ENCODE results near the gene RTN4RL1.

Gene RTN4RL1

DNA sequence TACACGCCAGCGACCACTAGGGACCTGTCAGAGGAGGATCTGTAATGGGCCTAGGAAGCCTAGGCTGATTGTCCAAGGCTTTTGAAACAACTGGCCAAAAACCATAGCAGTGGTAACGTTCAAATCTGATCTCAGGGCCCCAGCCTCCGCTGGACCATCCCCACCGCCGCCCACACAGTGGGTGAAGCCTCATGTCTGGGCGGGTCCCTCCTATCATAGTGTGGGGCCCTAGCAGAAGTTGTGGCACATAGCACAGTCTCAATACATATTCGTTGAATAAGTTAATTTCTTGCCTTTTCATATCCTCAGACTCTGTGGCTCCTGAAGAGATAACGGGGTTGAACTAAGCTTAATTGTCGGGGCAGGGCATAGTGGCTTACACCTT is 5.6 kb upstream of the RTN4RL1 start:
- H3K4me1 ChIP-seq (ENCODE audit: control insufficient read depth, low read length), result peaks cover 24% of the 10 kb centered on the region
- peaks cover 10% of the 10 kb centered on the region; the same call in 1 of the 2 replicates for H3K36me3 ChIP-seq (ENCODE audit: control insufficient read depth, low read length)
- no peaks in the 10 kb centered on the region for H3K9me2 ChIP-seq (replicated peaks; ENCODE audit: control insufficient read depth, low read length)
- H3F3A ChIP-seq (ENCODE audit: control insufficient read depth, insufficient read depth), result no peaks in the 10 kb centered on the region
- no peaks in the 10 kb centered on the region for H3K9me3 ChIP-seq (ENCODE audit: control insufficient read depth, insufficient read depth, low read length)
- peak overlapping the region; percentile 78 for H3K4me2 ChIP-seq (ENCODE audit: low read length)
- H3K27ac ChIP-seq (ENCODE audit: low read depth, low read length), result no peak overlapping the region
- peak overlapping the region; percentile 88 for H3K4me3 ChIP-seq (ENCODE audit: low read length)
- TF ChIP-seq, protein P1, sequence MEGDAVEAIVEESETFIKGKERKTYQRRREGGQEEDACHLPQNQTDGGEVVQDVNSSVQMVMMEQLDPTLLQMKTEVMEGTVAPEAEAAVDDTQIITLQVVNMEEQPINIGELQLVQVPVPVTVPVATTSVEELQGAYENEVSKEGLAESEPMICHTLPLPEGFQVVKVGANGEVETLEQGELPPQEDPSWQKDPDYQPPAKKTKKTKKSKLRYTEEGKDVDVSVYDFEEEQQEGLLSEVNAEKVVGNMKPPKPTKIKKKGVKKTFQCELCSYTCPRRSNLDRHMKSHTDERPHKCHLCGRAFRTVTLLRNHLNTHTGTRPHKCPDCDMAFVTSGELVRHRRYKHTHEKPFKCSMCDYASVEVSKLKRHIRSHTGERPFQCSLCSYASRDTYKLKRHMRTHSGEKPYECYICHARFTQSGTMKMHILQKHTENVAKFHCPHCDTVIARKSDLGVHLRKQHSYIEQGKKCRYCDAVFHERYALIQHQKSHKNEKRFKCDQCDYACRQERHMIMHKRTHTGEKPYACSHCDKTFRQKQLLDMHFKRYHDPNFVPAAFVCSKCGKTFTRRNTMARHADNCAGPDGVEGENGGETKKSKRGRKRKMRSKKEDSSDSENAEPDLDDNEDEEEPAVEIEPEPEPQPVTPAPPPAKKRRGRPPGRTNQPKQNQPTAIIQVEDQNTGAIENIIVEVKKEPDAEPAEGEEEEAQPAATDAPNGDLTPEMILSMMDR (IDR thresholded peaks at IDR 0.05; ENCODE audit: low read depth, low read length, poor library complexity, severe bottlenecking), result peak; percentile 72
- TF ChIP-seq EZH2phosphoT487 (IDR thresholded peaks at IDR 0.05; ENCODE audit: borderline replicate concordance, low read length), result no peak
- peaks cover 19% of the 10 kb centered on the region for H3K79me2 ChIP-seq (ENCODE audit: control insufficient read depth, low read length)
- H4K20me1 ChIP-seq (ENCODE audit: control insufficient read depth, insufficient read depth, low read depth, low read length), result no peaks in the 10 kb centered on the region
- peaks cover 17% of the 10 kb centered on the region for H3K27me3 ChIP-seq (ENCODE audit: control insufficient read depth, low read length)

DNA sequence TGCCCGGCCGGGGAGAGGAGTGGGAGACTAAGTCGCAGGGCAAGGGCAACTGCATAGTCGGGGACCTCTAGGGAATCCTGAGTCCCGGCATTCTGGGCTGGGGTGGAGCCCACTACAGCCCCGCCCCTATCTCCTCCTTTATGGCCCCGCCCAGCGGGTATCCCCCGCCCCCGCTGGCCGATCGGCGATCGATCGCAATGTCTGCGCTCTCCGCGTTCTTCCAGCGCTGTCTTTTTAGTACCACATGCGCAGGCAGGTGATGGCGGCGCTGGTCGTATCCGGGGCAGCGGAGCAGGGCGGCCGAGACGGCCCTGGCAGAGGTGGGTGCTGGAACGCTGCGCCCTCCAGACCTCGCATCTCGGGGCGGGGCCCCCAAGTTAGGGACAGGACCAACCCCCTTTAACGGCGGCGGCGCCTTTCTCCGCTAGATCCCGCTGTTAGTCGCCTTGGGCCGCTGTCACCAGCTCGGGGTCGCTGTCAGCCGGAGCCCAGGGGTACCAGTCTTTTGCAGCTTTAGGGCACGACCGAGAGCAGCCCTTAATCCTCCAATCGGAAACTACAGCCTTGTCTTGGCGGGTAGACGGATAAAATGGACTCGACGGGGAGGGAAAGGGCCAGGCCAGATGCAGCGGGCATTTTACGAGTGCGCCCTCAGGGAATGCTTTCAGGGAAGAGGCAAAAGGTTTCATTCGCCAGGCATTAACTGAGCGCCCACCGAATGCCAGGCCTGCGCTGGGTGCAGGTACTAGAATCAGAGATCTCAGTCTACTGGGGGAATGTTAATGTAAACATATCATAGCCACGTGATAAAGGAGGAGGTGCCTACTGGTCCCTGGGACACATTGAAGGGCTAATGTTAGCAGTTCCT is 5.0 kb upstream of the RTN4RL1 start, which contains the start of gene DPH1:
TSS of gene DPH1 (plus strand) at position 243 of the 868 bp plus-strand sequence. CDS start at position 260, 17 bp downstream.
- Histone ChIP-seq H3K9me2 (replicated peaks; ENCODE audit: control insufficient read depth, low read length) (no peaks in the 10 kb centered on the region), H3K4me3 (ENCODE audit: low read length) (peak within 1 kb of the TSS; percentile 88), H3K79me2 (ENCODE audit: control insufficient read depth, low read length) (peaks cover 19% of the 10 kb centered on the region), H3K4me1 (ENCODE audit: control insufficient read depth, low read length) (peaks cover 30% of the 10 kb centered on the region), H4K20me1 (ENCODE audit: control insufficient read depth, insufficient read depth, low read depth, low read length) (no peaks in the 10 kb centered on the region), H3K9me3 (ENCODE audit: control insufficient read depth, insufficient read depth, low read length) (no peaks in the 10 kb centered on the region), H3K36me3 (ENCODE audit: control insufficient read depth, low read length) (peaks cover 7% of the 10 kb centered on the region; the same call in 1 of the 2 replicates), H3K4me2 (ENCODE audit: low read length) (peak within 1 kb of the TSS; percentile 78), H3K27me3 (ENCODE audit: control insufficient read depth, low read length) (peaks cover 23% of the 10 kb centered on the region), H3F3A (ENCODE audit: control insufficient read depth, insufficient read depth) (no peaks in the 10 kb centered on the region), H3K27ac (ENCODE audit: low read depth, low read length) (peak within 1 kb of the TSS; percentile 49)
- TF ChIP-seq EZH2phosphoT487 (IDR thresholded peaks at IDR 0.05; ENCODE audit: borderline replicate concordance, low read length), result no peak
- TF ChIP-seq, protein P1 (IDR thresholded peaks at IDR 0.05; ENCODE audit: low read depth, low read length, poor library complexity, severe bottlenecking), result no peak

DNA sequence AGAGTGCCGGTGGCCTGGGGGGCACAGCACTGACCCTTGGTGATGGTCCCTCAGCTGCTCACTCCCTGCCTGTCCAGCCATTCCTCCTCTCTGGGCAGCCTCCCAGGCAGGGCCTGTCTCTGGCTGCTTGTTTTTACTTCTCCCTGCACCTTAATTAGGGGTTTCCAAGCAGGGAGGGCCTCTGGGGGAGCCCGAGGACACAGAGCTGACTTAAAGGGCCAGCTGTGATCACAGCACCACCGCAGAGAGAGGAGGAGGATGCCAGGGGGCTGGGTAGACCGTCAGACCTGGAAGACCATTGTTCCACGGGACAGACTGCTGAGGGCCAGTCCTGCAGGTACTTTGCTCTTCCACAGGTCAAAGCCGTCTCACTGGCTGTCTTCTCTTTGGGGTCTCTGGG is 3.6 kb upstream of the RTN4RL1 start:
- peaks cover 19% of the 10 kb centered on the region for H3K79me2 ChIP-seq (ENCODE audit: control insufficient read depth, low read length)
- H3K9me3 ChIP-seq (ENCODE audit: control insufficient read depth, insufficient read depth, low read length), result no peaks in the 10 kb centered on the region
- peaks cover 24% of the 10 kb centered on the region for H3K4me1 ChIP-seq (ENCODE audit: control insufficient read depth, low read length)
- H3K27ac ChIP-seq (ENCODE audit: low read depth, low read length), result no peak overlapping the region
- H3F3A ChIP-seq (ENCODE audit: control insufficient read depth, insufficient read depth), result no peaks in the 10 kb centered on the region
- no peak overlapping the region for H3K4me2 ChIP-seq (ENCODE audit: low read length)
- H3K36me3 ChIP-seq (ENCODE audit: control insufficient read depth, low read length), result peaks cover 4% of the 10 kb centered on the region; the same call in 1 of the 2 replicates
- H3K9me2 ChIP-seq (replicated peaks; ENCODE audit: control insufficient read depth, low read length), result no peaks in the 10 kb centered on the region
- TF ChIP-seq, protein P1 (IDR thresholded peaks at IDR 0.05; ENCODE audit: low read depth, low read length, poor library complexity, severe bottlenecking), result no peak
- no peak for TF ChIP-seq EZH2phosphoT487 (IDR thresholded peaks at IDR 0.05; ENCODE audit: borderline replicate concordance, low read length)
- H4K20me1 ChIP-seq (ENCODE audit: control insufficient read depth, insufficient read depth, low read depth, low read length), result no peaks in the 10 kb centered on the region
- H3K4me3 ChIP-seq (ENCODE audit: low read length), result no peak overlapping the region
- peaks cover 35% of the 10 kb centered on the region for H3K27me3 ChIP-seq (ENCODE audit: control insufficient read depth, low read length)
